ENCODE data around the gene DICER1.

DNA sequence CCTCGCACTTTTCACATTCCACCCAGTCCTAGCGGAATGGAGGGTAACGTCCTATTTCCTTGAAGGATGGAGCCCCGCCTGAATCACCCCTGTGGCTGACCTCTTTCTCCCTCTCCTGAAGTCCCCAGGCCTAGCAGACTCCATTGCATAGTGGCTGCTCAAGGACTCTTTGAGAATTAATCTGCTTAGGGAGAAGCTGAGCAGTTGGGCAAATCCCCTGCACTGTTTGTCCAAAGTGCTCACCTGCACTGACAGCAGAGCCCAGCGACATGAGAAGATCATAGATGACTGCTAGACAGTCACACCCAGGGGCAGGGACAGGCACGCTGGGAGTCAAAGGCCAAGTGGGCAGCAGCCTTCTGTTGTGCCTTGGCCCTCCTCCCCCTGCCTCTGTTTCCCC, 37.7 kb upstream of the DICER1 start:
- TF ChIP-seq, protein P1, sequence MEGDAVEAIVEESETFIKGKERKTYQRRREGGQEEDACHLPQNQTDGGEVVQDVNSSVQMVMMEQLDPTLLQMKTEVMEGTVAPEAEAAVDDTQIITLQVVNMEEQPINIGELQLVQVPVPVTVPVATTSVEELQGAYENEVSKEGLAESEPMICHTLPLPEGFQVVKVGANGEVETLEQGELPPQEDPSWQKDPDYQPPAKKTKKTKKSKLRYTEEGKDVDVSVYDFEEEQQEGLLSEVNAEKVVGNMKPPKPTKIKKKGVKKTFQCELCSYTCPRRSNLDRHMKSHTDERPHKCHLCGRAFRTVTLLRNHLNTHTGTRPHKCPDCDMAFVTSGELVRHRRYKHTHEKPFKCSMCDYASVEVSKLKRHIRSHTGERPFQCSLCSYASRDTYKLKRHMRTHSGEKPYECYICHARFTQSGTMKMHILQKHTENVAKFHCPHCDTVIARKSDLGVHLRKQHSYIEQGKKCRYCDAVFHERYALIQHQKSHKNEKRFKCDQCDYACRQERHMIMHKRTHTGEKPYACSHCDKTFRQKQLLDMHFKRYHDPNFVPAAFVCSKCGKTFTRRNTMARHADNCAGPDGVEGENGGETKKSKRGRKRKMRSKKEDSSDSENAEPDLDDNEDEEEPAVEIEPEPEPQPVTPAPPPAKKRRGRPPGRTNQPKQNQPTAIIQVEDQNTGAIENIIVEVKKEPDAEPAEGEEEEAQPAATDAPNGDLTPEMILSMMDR (IDR thresholded peaks at IDR 0.05): no peak
- no peak for TF ChIP-seq EZH2 (IDR thresholded peaks at IDR 0.05; ENCODE audit: borderline replicate concordance, insufficient read depth, low read depth, low read length, poor library complexity, severe bottlenecking)

All from B cell (primary cell).